Kidney (tissue), 14 donors: ENCODE data around the gene CYP24A1. TPM values are rescaled to one million over a fixed set of nuclear protein-coding genes. Genes with fewer than 3 reads are reported as not detected.

Experiments
- DNase-seq, 5 donors: peaks; one replicate each; pipeline ENCODE4 v3.0.0-alpha.2; 2013 to 2020
- FAIRE-seq: peaks from 2 replicates; lab custom pipeline; 2012; peaks lifted over from hg19 to GRCh38; lab: Jason Lieb, UNC
- H3K27ac ChIP-seq, 2 donors: one replicate each; pipeline ENCODE4 v1.7.0; 2013; ENCODE audit warnings: low read depth in 2 of 2, low read length in 2 of 2, inconsistent platforms in 1 of 2
- H3K27me3 ChIP-seq: one replicate; pipeline ENCODE4 v1.7.1; 2013; ENCODE audit warnings: low read length, inconsistent platforms; ENCODE audit not compliant: control insufficient read depth, insufficient read depth
- H3K36me3 ChIP-seq, 3 donors: one replicate each; pipeline versions ENCODE4 v1.7.0 to v1.7.1; 2013; ENCODE audit warnings: low read length in 3 of 3, control low read depth in 1 of 3, inconsistent platforms in 1 of 3; ENCODE audit not compliant: insufficient read depth in 3 of 3, control insufficient read depth in 2 of 3
- H3K4me1 ChIP-seq, 3 donors: one replicate each; pipeline versions ENCODE4 v1.7.0 to v1.7.1; 2013; ENCODE audit warnings: low read length in 3 of 3, inconsistent platforms in 1 of 3, low read depth in 1 of 3; ENCODE audit not compliant: control insufficient read depth in 2 of 3, insufficient read depth in 2 of 3
- H3K4me3 ChIP-seq, 3 donors: one replicate each; pipeline versions ENCODE4 v1.7.0 to v1.8.1; 2013; ENCODE audit warnings: low read length in 3 of 3, control low read depth in 1 of 3, inconsistent platforms in 1 of 3
- H3K9ac ChIP-seq, 3 donors: one replicate each; pipeline versions ENCODE4 v1.7.0 to v1.7.1; 2013; ENCODE audit warnings: low read length in 3 of 3, control low read depth in 1 of 3, inconsistent platforms in 1 of 3
- H3K9me3 ChIP-seq, 3 donors: one replicate each; pipeline versions ENCODE4 v1.7.0 to v1.7.1; 2013; ENCODE audit warnings: low read length in 3 of 3, control low read depth in 1 of 3, inconsistent platforms in 1 of 3; ENCODE audit not compliant: control insufficient read depth in 2 of 3, insufficient read depth in 1 of 3
- intact Hi-C: fragments of 100-400 bp; cut with DNase I; formaldehyde crosslinking; loops from one replicate; pipeline ENCODE4 v1.11.1; 2022
- polyA plus RNA-seq: library from polyadenylated mRNA; stranded (reverse); fragments of 350-450 nt; fragmentation: Illumina TruSeq; extraction: RNeasy Lipid Tissue Mini Kit (QIAGEN cat#74804); gene quantifications from one replicate; pipeline ENCODE4 v1.2.3, GENCODE V29; 2014; ENCODE audit warnings: low read depth, low replicate concordance; ENCODE audit not compliant: insufficient read depth
- total RNA-seq: library from RNA; stranded (reverse); fragmentation: NEBNext Ultra II Directional; extraction: Animal tissue kit (Norgen Biotek cat#: 25700); gene quantifications from one replicate; pipeline ENCODE4 v1.2.1, GENCODE V29; 2021
- TF ChIP-seq, protein P1 (sequence below): IDR thresholded peaks from 3 replicates; pipeline ENCODE4 v1.5.1; 2012; ENCODE audit warnings: mild to moderate bottlenecking, moderate library complexity, borderline replicate concordance; ENCODE audit not compliant: insufficient read depth; ENCODE audit errors: extremely low read depth
- donor health status: control.
- donor health status: control.
- donor health status: control.
- donor health status: control.
- donor health status: control.
- donor health status: DM: yes; HTN: yes; CAD: no.
- donor health status: Normal renal cell carcinoma (clear cell type).

Gene CYP24A1
- total and polyA plus RNA-seq, 2 donors from 2014 or later, result 15.4 to 39.0 TPM

DNA sequence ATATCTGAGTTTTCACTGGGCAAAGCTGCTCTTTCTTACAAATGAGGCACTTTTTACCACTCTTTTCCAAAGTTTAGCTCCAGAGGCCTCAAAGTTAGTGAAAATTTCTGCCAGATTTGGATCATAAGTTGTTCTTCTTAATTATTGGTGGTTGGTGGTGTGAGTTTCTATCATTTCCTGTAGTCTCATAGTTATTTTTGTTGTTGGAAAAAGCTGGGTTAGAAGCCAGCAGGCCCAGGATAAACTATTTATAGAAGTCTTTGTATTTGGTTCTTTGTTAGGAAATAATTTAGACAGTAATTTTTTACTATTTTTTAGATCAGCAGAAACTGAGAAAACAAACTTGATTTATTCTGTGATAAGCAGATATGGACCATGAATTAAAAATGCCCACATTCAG is 44.7 kb upstream of the CYP24A1 start:
- no peaks in the 10 kb centered on the region for H3K9me3 ChIP-seq
- no peak for FAIRE-seq

DNA sequence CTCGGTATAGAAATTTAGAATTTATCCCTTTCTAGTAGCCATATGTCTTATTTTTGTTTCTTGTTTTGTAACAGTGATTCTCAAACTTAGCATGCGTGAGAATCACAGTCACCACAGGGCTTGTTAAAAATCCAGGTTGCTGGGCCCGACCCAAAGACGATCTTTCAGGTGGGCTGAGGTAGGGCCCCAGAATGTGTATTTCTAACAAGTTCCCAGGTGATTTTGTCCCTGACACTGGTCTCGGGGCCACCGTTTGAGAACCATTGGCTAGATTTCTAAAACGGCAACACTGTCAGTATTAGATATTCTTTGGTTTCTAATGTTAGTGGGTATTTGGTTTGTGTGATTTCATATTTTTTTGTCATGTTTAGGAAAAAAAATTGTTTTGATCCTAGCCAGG is 44.0 kb upstream of the CYP24A1 start:
- Histone ChIP-seq H3K36me3 (peaks cover 0 to 5% (median 0%) of the 10 kb centered on the region in 3 donors), H3K27me3 (no peaks in the 10 kb centered on the region), H3K27ac (no peak overlapping the region), H3K4me3 (no peak overlapping the region), H3K9me3 (no peaks in the 10 kb centered on the region), H3K4me1 (peaks cover 0 to 4% (median 0%) of the 10 kb centered on the region in 3 donors), H3K9ac (no peak overlapping the region)
- intact Hi-C loops, result no loop called here
- DNase-seq, result no peak
- TF ChIP-seq, protein P1, sequence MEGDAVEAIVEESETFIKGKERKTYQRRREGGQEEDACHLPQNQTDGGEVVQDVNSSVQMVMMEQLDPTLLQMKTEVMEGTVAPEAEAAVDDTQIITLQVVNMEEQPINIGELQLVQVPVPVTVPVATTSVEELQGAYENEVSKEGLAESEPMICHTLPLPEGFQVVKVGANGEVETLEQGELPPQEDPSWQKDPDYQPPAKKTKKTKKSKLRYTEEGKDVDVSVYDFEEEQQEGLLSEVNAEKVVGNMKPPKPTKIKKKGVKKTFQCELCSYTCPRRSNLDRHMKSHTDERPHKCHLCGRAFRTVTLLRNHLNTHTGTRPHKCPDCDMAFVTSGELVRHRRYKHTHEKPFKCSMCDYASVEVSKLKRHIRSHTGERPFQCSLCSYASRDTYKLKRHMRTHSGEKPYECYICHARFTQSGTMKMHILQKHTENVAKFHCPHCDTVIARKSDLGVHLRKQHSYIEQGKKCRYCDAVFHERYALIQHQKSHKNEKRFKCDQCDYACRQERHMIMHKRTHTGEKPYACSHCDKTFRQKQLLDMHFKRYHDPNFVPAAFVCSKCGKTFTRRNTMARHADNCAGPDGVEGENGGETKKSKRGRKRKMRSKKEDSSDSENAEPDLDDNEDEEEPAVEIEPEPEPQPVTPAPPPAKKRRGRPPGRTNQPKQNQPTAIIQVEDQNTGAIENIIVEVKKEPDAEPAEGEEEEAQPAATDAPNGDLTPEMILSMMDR, result no peak
- FAIRE-seq, result no peak

More for the DNA sequence above, 44.7 kb upstream of the CYP24A1 start:
- peaks cover 0 to 4% (median 0%) of the 10 kb centered on the region in 3 donors for H3K4me1 ChIP-seq
- TF ChIP-seq, protein P1, result no peak
- no peak overlapping the region for H3K9ac ChIP-seq
- no peak overlapping the region for H3K4me3 ChIP-seq
- no peak for DNase-seq
- no peak overlapping the region for H3K27ac ChIP-seq
- peaks cover 0 to 5% (median 0%) of the 10 kb centered on the region in 3 donors for H3K36me3 ChIP-seq
- intact Hi-C loops, result no loop called here
- H3K27me3 ChIP-seq, result no peaks in the 10 kb centered on the region

DNA sequence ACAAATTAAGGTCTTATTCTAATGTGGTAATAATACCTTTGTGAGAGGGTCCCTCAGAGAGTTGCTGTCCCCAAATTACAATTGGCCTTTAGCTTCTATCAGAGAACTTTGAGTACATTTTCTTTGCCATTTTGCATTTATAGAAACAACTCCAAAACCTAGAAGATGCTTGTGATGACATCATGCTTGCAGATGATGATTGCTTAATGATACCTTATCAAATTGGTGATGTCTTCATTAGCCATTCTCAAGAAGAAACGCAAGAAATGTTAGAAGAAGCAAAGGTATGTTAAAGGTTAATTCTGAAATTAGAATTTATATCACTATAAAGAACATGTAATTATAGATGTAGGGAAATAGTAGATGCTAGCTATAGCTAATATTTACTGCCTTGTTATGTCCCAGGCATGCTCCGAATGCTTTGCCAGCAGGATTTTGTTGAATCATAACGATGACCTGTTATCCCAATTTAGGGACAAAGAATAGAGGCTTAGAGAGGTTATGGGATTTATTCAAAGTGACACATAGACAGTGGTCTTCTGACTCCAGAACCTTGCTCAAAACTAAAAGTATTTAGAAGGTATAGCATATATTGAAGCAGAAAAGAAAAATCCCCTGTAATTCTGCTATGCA is 41.5 kb upstream of the CYP24A1 start:
- H3K4me1 ChIP-seq, result no peaks in the 10 kb centered on the region
- FAIRE-seq (no peak), DNase-seq (no peak)
- H3K36me3 ChIP-seq, result peaks cover 0 to 5% (median 0%) of the 10 kb centered on the region in 3 donors
- intact Hi-C loops, result no loop called here
- H3K9me3 ChIP-seq, result no peaks in the 10 kb centered on the region
- H3K4me3 ChIP-seq, result no peak overlapping the region
- TF ChIP-seq, protein P1, result no peak
- H3K9ac ChIP-seq, result no peak overlapping the region
- no peaks in the 10 kb centered on the region for H3K27me3 ChIP-seq
- H3K27ac ChIP-seq, result no peak overlapping the region
